SK-N-SH (cell line): ENCODE measurements around the gene PROCR. TPM values are rescaled to one million over a fixed set of nuclear protein-coding genes. Genes with fewer than 3 reads are reported as not detected.

Experiments used
- CTCF ChIA-PET: fragments of 300-600, 350-600 bp; formaldehyde crosslinking; extraction: SDS; loops from one replicate; lab custom pipeline; 2021; lab: Yijun Ruan, JAX
- POLR2A ChIA-PET: fragments of 350-600 bp; sonication (Branson Sonifier 250); formaldehyde crosslinking; extraction: SDS; loops from one replicate; lab custom pipeline; 2020; ENCODE audit warnings: antibody characterized with exemption, inconsistent platforms; lab: Yijun Ruan, JAX
- DNase-seq: peaks from one replicate; pipeline ENCODE4 v3.0.0; 2012
- H2AFZ ChIP-seq: fragments of 200-600 bp; sonication (generic); 2 replicates; pipeline ENCODE4 v1.8.1; 2016; ENCODE audit warnings: antibody characterized with exemption, mild to moderate bottlenecking, low read depth
- H3F3A ChIP-seq: fragments of 200-600 bp; sonication (generic); replicated peaks from 2 replicates; pipeline ENCODE3; 2016; ENCODE audit warnings: antibody characterized with exemption, mild to moderate bottlenecking; ENCODE audit not compliant: insufficient read depth
- H3K27ac ChIP-seq, 2 experiments: fragments of 200-500 bp in 1 of 2; fragments of 200-600 bp in 1 of 2; sonication (Bioruptor generic) in 1 of 2; sonication (generic), shearing (Covaris generic) in 1 of 2; 2 replicates each; pipeline versions ENCODE4 v1.5.1 to v1.6.1; 2014 to 2016; ENCODE audit warnings: low read depth in 2 of 2, inconsistent platforms in 1 of 2, low read length in 1 of 2, mild to moderate bottlenecking in 1 of 2, mixed read lengths in 1 of 2
- H3K27me3 ChIP-seq: fragments of 200-600 bp; sonication (generic), shearing (Covaris generic); 2 replicates; pipeline ENCODE4 v1.6.1; 2016; ENCODE audit warnings: mixed run types; ENCODE audit not compliant: insufficient read depth
- H3K36me3 ChIP-seq, 2 experiments: fragments of 200-500 bp in 1 of 2; fragments of 200-600 bp in 1 of 2; sonication (Bioruptor generic) in 1 of 2; sonication (generic) in 1 of 2; replicated peaks in 1 of 2; 2 replicates each; pipeline versions ENCODE3 to v1.5.1; 2014 to 2016; ENCODE audit warnings: low read length in 1 of 2, mild to moderate bottlenecking in 1 of 2; ENCODE audit not compliant: insufficient read depth in 2 of 2, control insufficient read depth in 1 of 2
- H3K4me1 ChIP-seq, 2 experiments: fragments of 200-500 bp in 1 of 2; fragments of 200-600 bp in 1 of 2; sonication (Bioruptor generic) in 1 of 2; sonication (generic), shearing (Covaris generic) in 1 of 2; 2 replicates each; pipeline versions ENCODE4 v1.5.1 to v1.6.1; 2014 to 2016; ENCODE audit warnings: low read depth in 1 of 2, low read length in 1 of 2, mixed run types in 1 of 2; ENCODE audit not compliant: insufficient read depth in 2 of 2, control insufficient read depth in 1 of 2
- H3K4me2 ChIP-seq: fragments of 200-600 bp; sonication (generic), shearing (Covaris generic); 2 replicates; pipeline ENCODE4 v1.6.1; 2017; ENCODE audit warnings: mixed run types
- H3K4me3 ChIP-seq, 2 experiments: fragments of 200-500 bp in 1 of 2; fragments of 200-600 bp in 1 of 2; sonication (Bioruptor generic) in 1 of 2; sonication (generic), shearing (Covaris generic) in 1 of 2; 2 replicates each; pipeline versions ENCODE4 v1.5.1 to v1.8.1; 2014 to 2016; ENCODE audit warnings: low read depth in 2 of 2, inconsistent platforms in 1 of 2, low read length in 1 of 2, mild to moderate bottlenecking in 1 of 2, mixed read lengths in 1 of 2, moderate library complexity in 1 of 2
- H3K79me2 ChIP-seq: fragments of 200-600 bp; sonication (generic); 2 replicates; pipeline ENCODE4 v1.8.1; 2017; ENCODE audit warnings: mild to moderate bottlenecking; ENCODE audit not compliant: insufficient read depth
- H3K9ac ChIP-seq: fragments of 200-600 bp; sonication (generic); 2 replicates; pipeline ENCODE4 v1.6.1; 2017; ENCODE audit warnings: mixed run types
- H3K9me2 ChIP-seq: fragments of 200-600 bp; sonication (generic); 2 replicates; pipeline ENCODE4 v1.6.1; 2017; ENCODE audit warnings: mixed run types
- H3K9me3 ChIP-seq: fragments of 200-600 bp; sonication (generic); 2 replicates; pipeline ENCODE4 v1.6.1; 2017; ENCODE audit warnings: mixed run types, mild to moderate bottlenecking, moderate library complexity
- H4K20me1 ChIP-seq: fragments of 200-600 bp; sonication (generic); 2 replicates; pipeline ENCODE4 v1.6.1; 2017; ENCODE audit warnings: mild to moderate bottlenecking, mixed run types; ENCODE audit not compliant: insufficient read depth
- EZH2phosphoT487 ChIP-seq: fragments of 200-600 bp; sonication (generic); IDR thresholded peaks from 2 replicates; pipeline ENCODE4 v1.6.1; 2017; ENCODE audit warnings: low read depth, mixed run types, mild to moderate bottlenecking, antibody characterized with exemption, moderate library complexity, borderline replicate concordance
- FOSL2 ChIP-seq: IDR thresholded peaks from 2 replicates; pipeline ENCODE4 v1.4.0; 2012; ENCODE audit warnings: low read depth, mild to moderate bottlenecking, moderate library complexity, borderline replicate concordance
- FOXJ3 ChIP-seq: sonication (generic); formaldehyde crosslinking; IDR thresholded peaks from 2 replicates; pipeline ENCODE4 v1.5.1; 2020; ENCODE audit warnings: mild to moderate bottlenecking, missing genetic modification reagents
- FOXM1 ChIP-seq: IDR thresholded peaks from 2 replicates; pipeline ENCODE4 v1.4.0; 2012; ENCODE audit warnings: low read depth, mild to moderate bottlenecking
- GATA2 ChIP-seq: sonication (generic); formaldehyde crosslinking; IDR thresholded peaks from 2 replicates; pipeline ENCODE4 v1.5.0; 2020; ENCODE audit warnings: mild to moderate bottlenecking, missing genetic modification reagents
- JUND ChIP-seq: IDR thresholded peaks from 2 replicates; pipeline ENCODE4 v1.4.0; 2012
- NFIC ChIP-seq: IDR thresholded peaks from 2 replicates; pipeline ENCODE4 v1.4.0; 2012; ENCODE audit warnings: borderline replicate concordance
- NRF1 ChIP-seq: IDR thresholded peaks from 2 replicates; pipeline ENCODE4 v1.6.1; 2012; ENCODE audit warnings: low read depth, mild to moderate bottlenecking, low read length
- PBX3 ChIP-seq: IDR thresholded peaks from 2 replicates; pipeline ENCODE4; 2012
- RAD21 ChIP-seq: IDR thresholded peaks from 2 replicates; pipeline ENCODE4 v1.6.1; 2012; ENCODE audit warnings: mild to moderate bottlenecking, low read length
- RXRA ChIP-seq: IDR thresholded peaks from 2 replicates; pipeline ENCODE4 v1.4.0; 2012; ENCODE audit warnings: low read depth, mild to moderate bottlenecking, borderline replicate concordance
- TCF12 ChIP-seq: IDR thresholded peaks from 2 replicates; pipeline ENCODE4 v1.4.0; 2012
- YY1 ChIP-seq: IDR thresholded peaks from 2 replicates; pipeline ENCODE4 v1.4.0; 2012; ENCODE audit warnings: low read depth, mild to moderate bottlenecking
- WGBS: methylation state at CpG from one replicate; pipeline ENCODE4 v1.1.6; 2017; ENCODE audit warnings: low lambda C conversion rate; 5-methylcytosine and 5-hydroxymethylcytosine counted together
- polyA plus RNA-seq, 3 experiments: library from polyadenylated mRNA; depleted of rRNA; stranded (reverse); fragments of >200 nt; gene quantifications; 2 replicates each; pipeline ENCODE4 v1.2.3, GENCODE V29; 2012
- TF ChIP-seq, protein P1 (sequence below): IDR thresholded peaks from 2 replicates; pipeline ENCODE4 v1.4.0; 2012; ENCODE audit warnings: low read depth
- TF ChIP-seq, protein P2 (sequence below): IDR thresholded peaks from 2 replicates; pipeline ENCODE4 v1.6.1; 2012; ENCODE audit warnings: mild to moderate bottlenecking, low read depth, low read length, moderate library complexity
- TF ChIP-seq, protein P3 (sequence below): IDR thresholded peaks from 2 replicates; pipeline ENCODE4 v1.4.0; 2012; ENCODE audit warnings: low read depth, borderline replicate concordance
- TF ChIP-seq, protein P4 (sequence below): IDR thresholded peaks from 2 replicates; pipeline ENCODE4 v1.4.0; 2012; ENCODE audit warnings: low read depth, borderline replicate concordance

The PROCR gene
- polyA plus RNA-seq, 1 of the 3 experiments (the other 2 are of a cell fraction) = 23.5 TPM

DNA sequence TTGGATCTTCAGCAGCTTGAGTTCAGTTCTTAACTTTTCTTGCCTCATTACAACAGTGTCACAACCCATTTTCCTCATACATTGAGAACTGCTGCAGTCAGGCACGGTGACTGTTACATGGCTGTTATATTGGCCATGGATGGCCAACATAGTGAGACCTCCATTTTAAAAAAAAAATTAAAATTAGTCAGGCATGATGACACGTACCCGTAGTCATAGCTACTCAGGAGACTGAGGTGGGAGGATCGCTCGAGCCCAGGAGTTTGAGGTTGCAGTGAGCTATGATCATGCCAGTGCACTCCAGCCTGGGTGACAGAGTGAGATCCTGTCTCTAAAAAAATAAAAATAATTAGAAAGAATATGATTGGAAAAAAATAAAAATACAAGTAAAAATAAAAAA, 44.7 kb downstream of the PROCR start:
- H3F3A ChIP-seq = peaks cover 5% of the 10 kb centered on the region
- no peaks in the 10 kb centered on the region for H3K79me2 ChIP-seq
- ChIA-PET CTCF (interaction anchor here (0.7 to 2.5 kb wide), 10 partner anchors 8 to 447 kb away, joined by 3 to 9 read pairs (median 3); partner anchors contain the start of gene EDEM2), POLR2A (interaction anchor here (0.6 kb wide), 1 partner anchor 238 kb away, joined by 3 read pairs; no protein-coding TSS in a partner anchor)
- no peaks in the 10 kb centered on the region for H3K36me3 ChIP-seq
- H3K27me3 ChIP-seq = no peaks in the 10 kb centered on the region
- no peaks in the 10 kb centered on the region for H3K9me2 ChIP-seq
- no peak overlapping the region for H3K9ac ChIP-seq
- H3K4me2 ChIP-seq = no peak overlapping the region
- peaks cover 2 to 5% of the 10 kb centered on the region in 2 experiments; a peak in 2 of 4 replicates for H3K4me1 ChIP-seq
- H3K9me3 ChIP-seq = no peaks in the 10 kb centered on the region
- 75% methylated on average over 5 of the region's 5 CpGs for WGBS
- H2AFZ ChIP-seq = no peak overlapping the region
- no peak for TF ChIP-seq NFIC
- TF ChIP-seq YY1 = no peak
- no peak for TF ChIP-seq EZH2phosphoT487
- no peak for TF ChIP-seq RXRA
- TF ChIP-seq, protein P1, sequence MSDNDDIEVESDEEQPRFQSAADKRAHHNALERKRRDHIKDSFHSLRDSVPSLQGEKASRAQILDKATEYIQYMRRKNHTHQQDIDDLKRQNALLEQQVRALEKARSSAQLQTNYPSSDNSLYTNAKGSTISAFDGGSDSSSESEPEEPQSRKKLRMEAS = no peak
- TF ChIP-seq FOXM1 = no peak
- no peak for TF ChIP-seq RAD21
- no peak for TF ChIP-seq FOXJ3 (CRISPR knock-in tag)
- TF ChIP-seq, protein P2, sequence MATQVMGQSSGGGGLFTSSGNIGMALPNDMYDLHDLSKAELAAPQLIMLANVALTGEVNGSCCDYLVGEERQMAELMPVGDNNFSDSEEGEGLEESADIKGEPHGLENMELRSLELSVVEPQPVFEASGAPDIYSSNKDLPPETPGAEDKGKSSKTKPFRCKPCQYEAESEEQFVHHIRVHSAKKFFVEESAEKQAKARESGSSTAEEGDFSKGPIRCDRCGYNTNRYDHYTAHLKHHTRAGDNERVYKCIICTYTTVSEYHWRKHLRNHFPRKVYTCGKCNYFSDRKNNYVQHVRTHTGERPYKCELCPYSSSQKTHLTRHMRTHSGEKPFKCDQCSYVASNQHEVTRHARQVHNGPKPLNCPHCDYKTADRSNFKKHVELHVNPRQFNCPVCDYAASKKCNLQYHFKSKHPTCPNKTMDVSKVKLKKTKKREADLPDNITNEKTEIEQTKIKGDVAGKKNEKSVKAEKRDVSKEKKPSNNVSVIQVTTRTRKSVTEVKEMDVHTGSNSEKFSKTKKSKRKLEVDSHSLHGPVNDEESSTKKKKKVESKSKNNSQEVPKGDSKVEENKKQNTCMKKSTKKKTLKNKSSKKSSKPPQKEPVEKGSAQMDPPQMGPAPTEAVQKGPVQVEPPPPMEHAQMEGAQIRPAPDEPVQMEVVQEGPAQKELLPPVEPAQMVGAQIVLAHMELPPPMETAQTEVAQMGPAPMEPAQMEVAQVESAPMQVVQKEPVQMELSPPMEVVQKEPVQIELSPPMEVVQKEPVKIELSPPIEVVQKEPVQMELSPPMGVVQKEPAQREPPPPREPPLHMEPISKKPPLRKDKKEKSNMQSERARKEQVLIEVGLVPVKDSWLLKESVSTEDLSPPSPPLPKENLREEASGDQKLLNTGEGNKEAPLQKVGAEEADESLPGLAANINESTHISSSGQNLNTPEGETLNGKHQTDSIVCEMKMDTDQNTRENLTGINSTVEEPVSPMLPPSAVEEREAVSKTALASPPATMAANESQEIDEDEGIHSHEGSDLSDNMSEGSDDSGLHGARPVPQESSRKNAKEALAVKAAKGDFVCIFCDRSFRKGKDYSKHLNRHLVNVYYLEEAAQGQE = no peak
- no peak for TF ChIP-seq NRF1
- no peak for TF ChIP-seq FOSL2
- TF ChIP-seq JUND = no peak
- TF ChIP-seq, protein P3, sequence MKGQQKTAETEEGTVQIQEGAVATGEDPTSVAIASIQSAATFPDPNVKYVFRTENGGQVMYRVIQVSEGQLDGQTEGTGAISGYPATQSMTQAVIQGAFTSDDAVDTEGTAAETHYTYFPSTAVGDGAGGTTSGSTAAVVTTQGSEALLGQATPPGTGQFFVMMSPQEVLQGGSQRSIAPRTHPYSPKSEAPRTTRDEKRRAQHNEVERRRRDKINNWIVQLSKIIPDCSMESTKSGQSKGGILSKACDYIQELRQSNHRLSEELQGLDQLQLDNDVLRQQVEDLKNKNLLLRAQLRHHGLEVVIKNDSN = no peak
- TF ChIP-seq, protein P4, sequence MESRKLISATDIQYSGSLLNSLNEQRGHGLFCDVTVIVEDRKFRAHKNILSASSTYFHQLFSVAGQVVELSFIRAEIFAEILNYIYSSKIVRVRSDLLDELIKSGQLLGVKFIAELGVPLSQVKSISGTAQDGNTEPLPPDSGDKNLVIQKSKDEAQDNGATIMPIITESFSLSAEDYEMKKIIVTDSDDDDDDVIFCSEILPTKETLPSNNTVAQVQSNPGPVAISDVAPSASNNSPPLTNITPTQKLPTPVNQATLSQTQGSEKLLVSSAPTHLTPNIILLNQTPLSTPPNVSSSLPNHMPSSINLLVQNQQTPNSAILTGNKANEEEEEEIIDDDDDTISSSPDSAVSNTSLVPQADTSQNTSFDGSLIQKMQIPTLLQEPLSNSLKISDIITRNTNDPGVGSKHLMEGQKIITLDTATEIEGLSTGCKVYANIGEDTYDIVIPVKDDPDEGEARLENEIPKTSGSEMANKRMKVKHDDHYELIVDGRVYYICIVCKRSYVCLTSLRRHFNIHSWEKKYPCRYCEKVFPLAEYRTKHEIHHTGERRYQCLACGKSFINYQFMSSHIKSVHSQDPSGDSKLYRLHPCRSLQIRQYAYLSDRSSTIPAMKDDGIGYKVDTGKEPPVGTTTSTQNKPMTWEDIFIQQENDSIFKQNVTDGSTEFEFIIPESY = no peak
- no peak for TF ChIP-seq PBX3
- TF ChIP-seq TCF12 = no peak
- no peak for TF ChIP-seq GATA2 (CRISPR knock-in tag)
- TF ChIP-seq, all 33 proteins: peak for 0
- Histone ChIP-seq H3K27ac (no peak overlapping the region), H4K20me1 (no peaks in the 10 kb centered on the region), H3K4me3 (no peak overlapping the region)
- DNase-seq = no peak
